ENCODE results near the gene ODAD3. TPM values are rescaled to one million over a fixed set of nuclear protein-coding genes. Genes with fewer than 3 reads are reported as not detected.
A peak's percentile ranks its signal among the peaks of the same experiment; 100 is the strongest.
"Not testable (repeated sequence)": the region's sequence is repeated elsewhere in the genome, so short reads cannot be mapped to it uniquely, and the experiment has no call there.

ODAD3 gene
- total RNA-seq, 1 experiment from 2014 or later = 0.52 TPM

GRCh38 chr19:11461453-11461852 lies 26.5 kb upstream of the ODAD3 start:
- Histone ChIP-seq H4K20me1 (ENCODE audit: insufficient read depth) (no peaks in the 10 kb centered on the region), H3K27ac (ENCODE audit: low read depth, low read length) (no peak overlapping the region)
- POLR2A ChIA-PET = interaction anchor here (0.7 kb wide), 1 partner anchor 117 kb away, joined by 3 read pairs; no protein-coding TSS in a partner anchor

GRCh38 chr19:11460207-11460606 lies 25.3 kb upstream of the ODAD3 start:
- TF ChIP-seq TCF7L2 (IDR thresholded peaks at IDR 0.05; ENCODE audit: borderline replicate concordance, extremely low read depth, insufficient read depth, insufficient read length) (no peak), CBX3 (IDR thresholded peaks at IDR 0.05; ENCODE audit: low read depth) (no peak; the same call in 1 of the 2 replicates), ZNF274 (IDR thresholded peaks at IDR 0.05; ENCODE audit: low read depth, low read length) (no peak)
- TF ChIP-seq, protein P1, sequence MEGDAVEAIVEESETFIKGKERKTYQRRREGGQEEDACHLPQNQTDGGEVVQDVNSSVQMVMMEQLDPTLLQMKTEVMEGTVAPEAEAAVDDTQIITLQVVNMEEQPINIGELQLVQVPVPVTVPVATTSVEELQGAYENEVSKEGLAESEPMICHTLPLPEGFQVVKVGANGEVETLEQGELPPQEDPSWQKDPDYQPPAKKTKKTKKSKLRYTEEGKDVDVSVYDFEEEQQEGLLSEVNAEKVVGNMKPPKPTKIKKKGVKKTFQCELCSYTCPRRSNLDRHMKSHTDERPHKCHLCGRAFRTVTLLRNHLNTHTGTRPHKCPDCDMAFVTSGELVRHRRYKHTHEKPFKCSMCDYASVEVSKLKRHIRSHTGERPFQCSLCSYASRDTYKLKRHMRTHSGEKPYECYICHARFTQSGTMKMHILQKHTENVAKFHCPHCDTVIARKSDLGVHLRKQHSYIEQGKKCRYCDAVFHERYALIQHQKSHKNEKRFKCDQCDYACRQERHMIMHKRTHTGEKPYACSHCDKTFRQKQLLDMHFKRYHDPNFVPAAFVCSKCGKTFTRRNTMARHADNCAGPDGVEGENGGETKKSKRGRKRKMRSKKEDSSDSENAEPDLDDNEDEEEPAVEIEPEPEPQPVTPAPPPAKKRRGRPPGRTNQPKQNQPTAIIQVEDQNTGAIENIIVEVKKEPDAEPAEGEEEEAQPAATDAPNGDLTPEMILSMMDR (IDR thresholded peaks at IDR 0.05 in 2 of 3, conservative IDR thresholded peaks at IDR 0.05 in 1 of 3; ENCODE audit: borderline replicate concordance in 1 of 3, insufficient read depth in 1 of 3, low read depth in 2 of 3, low read length in 2 of 3) = peak; percentile 26 to 66 (median 53); a peak in 5 of 6 replicates
- TF ChIP-seq, protein P2, sequence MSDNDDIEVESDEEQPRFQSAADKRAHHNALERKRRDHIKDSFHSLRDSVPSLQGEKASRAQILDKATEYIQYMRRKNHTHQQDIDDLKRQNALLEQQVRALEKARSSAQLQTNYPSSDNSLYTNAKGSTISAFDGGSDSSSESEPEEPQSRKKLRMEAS (IDR thresholded peaks at IDR 0.05) = no peak
- TF ChIP-seq, protein P3, sequence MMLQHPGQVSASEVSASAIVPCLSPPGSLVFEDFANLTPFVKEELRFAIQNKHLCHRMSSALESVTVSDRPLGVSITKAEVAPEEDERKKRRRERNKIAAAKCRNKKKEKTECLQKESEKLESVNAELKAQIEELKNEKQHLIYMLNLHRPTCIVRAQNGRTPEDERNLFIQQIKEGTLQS (IDR thresholded peaks at IDR 0.05) = no peak
- Histone ChIP-seq H3K36me3 (ENCODE audit: control insufficient read depth in 1 of 2, insufficient read depth in 2 of 2, low read length in 2 of 2) (no peaks in the 10 kb centered on the region), H3K27ac (ENCODE audit: low read depth, low read length) (no peak overlapping the region), H3K4me3 (replicated peaks in 1 of 2; ENCODE audit: low read depth in 1 of 2, low read length in 2 of 2) (no peak overlapping the region), H3K27me3 (ENCODE audit: insufficient read depth, low read length) (no peaks in the 10 kb centered on the region), H2AFZ (ENCODE audit: low read depth, low read length, poor library complexity, severe bottlenecking) (no peak overlapping the region), H3K9me3 (ENCODE audit: control insufficient read depth in 1 of 2, insufficient read depth in 1 of 2, low read depth in 1 of 2, low read length in 2 of 2) (no peaks in the 10 kb centered on the region; a peak in 1 of 4 replicates), H3K4me2 (ENCODE audit: low read length) (no peak overlapping the region), H3K9ac (ENCODE audit: low read length) (no peak overlapping the region), H4K20me1 (ENCODE audit: insufficient read depth) (no peaks in the 10 kb centered on the region), H3K79me2 (ENCODE audit: insufficient read depth, low read length) (no peaks in the 10 kb centered on the region), H3K9me2 (ENCODE audit: insufficient read depth) (no peaks in the 10 kb centered on the region), H3K4me1 (ENCODE audit: control insufficient read depth in 1 of 2, insufficient read depth in 2 of 2, low read length in 2 of 2) (no peaks in the 10 kb centered on the region)
- POLR2A ChIA-PET = no interaction called here
- intact Hi-C loops (cut with micrococcal nuclease) = no loop called here
- RAD21 ChIA-PET (ENCODE audit: low non-redundant PET in 1 of 2, low total read pairs in 2 of 2, uncharacterized antibody in 2 of 2, unreplicated experiment in 2 of 2) = no interaction called here
- no peak for DNase-seq (ENCODE audit: low read depth, low spot score)
- no TSS peak for BruUV-seq (replicated peaks)
- ATAC-seq = peak; percentile 60
- CTCF ChIA-PET = no interaction called here

More at GRCh38 chr19:11461453-11461852, 26.5 kb upstream of the ODAD3 start:
- ATAC-seq (no peak), DNase-seq (ENCODE audit: low read depth, low spot score) (no peak)
- no peak overlapping the region for H3K4me3 ChIP-seq (replicated peaks in 1 of 2; ENCODE audit: low read depth in 1 of 2, low read length in 2 of 2)
- no peaks in the 10 kb centered on the region for H3K79me2 ChIP-seq (ENCODE audit: insufficient read depth, low read length)
- TF ChIP-seq RAD21 (IDR thresholded peaks at IDR 0.05; ENCODE audit: low read depth) (no peak), ELF1 (IDR thresholded peaks at IDR 0.05; ENCODE audit: borderline replicate concordance, low read depth) (no peak), POLR2A (IDR thresholded peaks at IDR 0.05; ENCODE audit: borderline replicate concordance, extremely low read depth, insufficient read depth, insufficient read length) (no peak)
- no peaks in the 10 kb centered on the region; a peak in 1 of 4 replicates for H3K9me3 ChIP-seq (ENCODE audit: control insufficient read depth in 1 of 2, insufficient read depth in 1 of 2, low read depth in 1 of 2, low read length in 2 of 2)
- intact Hi-C loops (cut with micrococcal nuclease) = no loop called here
- no peak overlapping the region for H3K9ac ChIP-seq (ENCODE audit: low read length)
- ChIA-PET RAD21 (ENCODE audit: low non-redundant PET in 1 of 2, low total read pairs in 2 of 2, uncharacterized antibody in 2 of 2, unreplicated experiment in 2 of 2) (no interaction called here), CTCF (interaction anchor here (0.6 kb wide), 1 partner anchor 9 kb away, joined by 3 read pairs; no protein-coding TSS in a partner anchor)
- H3K27me3 ChIP-seq (ENCODE audit: insufficient read depth, low read length) = no peaks in the 10 kb centered on the region
- no peaks in the 10 kb centered on the region for H3K9me2 ChIP-seq (ENCODE audit: insufficient read depth)
- BruUV-seq (replicated peaks) = no TSS peak
- no peaks in the 10 kb centered on the region for H3K36me3 ChIP-seq (ENCODE audit: control insufficient read depth in 1 of 2, insufficient read depth in 2 of 2, low read length in 2 of 2)
- no peak overlapping the region for H3K4me2 ChIP-seq (ENCODE audit: low read length)
- no peak overlapping the region for H2AFZ ChIP-seq (ENCODE audit: low read depth, low read length, poor library complexity, severe bottlenecking)
- H3K4me1 ChIP-seq (ENCODE audit: control insufficient read depth in 1 of 2, insufficient read depth in 2 of 2, low read length in 2 of 2) = no peaks in the 10 kb centered on the region

DNA sequence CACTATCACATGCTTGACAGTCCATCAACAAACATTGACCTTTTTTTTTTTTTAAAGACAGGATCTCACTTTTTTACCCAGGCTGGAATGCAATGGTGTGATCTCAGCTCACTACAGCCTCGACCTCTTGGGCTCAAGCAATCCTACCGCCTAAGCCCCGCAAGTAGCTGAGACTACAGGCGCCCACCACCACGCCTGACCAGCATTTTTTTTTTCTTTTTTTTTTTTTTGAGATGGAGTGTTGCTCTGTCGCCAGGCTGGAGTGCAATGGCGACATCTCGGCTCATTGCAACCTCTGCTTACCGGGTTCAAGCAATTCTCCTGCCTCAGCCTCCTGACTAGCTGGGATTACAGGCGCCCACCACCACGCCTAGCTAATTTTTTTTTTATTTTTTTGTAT lies 24.0 kb upstream of the ODAD3 start:
- H3K4me2 ChIP-seq (ENCODE audit: low read length); H3K9me3 ChIP-seq (ENCODE audit: control insufficient read depth in 1 of 2, insufficient read depth in 1 of 2, low read depth in 1 of 2, low read length in 2 of 2); POLR2A ChIA-PET; intact Hi-C loops (cut with micrococcal nuclease); H2AFZ ChIP-seq (ENCODE audit: low read depth, low read length, poor library complexity, severe bottlenecking); BruUV-seq (replicated peaks); CTCF ChIA-PET; DNase-seq (ENCODE audit: low read depth, low spot score); H3K9ac ChIP-seq (ENCODE audit: low read length); H3K79me2 ChIP-seq (ENCODE audit: insufficient read depth, low read length); RAD21 ChIA-PET (ENCODE audit: low non-redundant PET in 1 of 2, low total read pairs in 2 of 2, uncharacterized antibody in 2 of 2, unreplicated experiment in 2 of 2); H3K36me3 ChIP-seq (ENCODE audit: control insufficient read depth in 1 of 2, insufficient read depth in 2 of 2, low read length in 2 of 2); H3K4me1 ChIP-seq (ENCODE audit: control insufficient read depth in 1 of 2, insufficient read depth in 2 of 2, low read length in 2 of 2); ATAC-seq; H3K4me3 ChIP-seq (replicated peaks in 1 of 2; ENCODE audit: low read depth in 1 of 2, low read length in 2 of 2); H3K27me3 ChIP-seq (ENCODE audit: insufficient read depth, low read length); H3K27ac ChIP-seq (ENCODE audit: low read depth, low read length); H3K9me2 ChIP-seq (ENCODE audit: insufficient read depth); H4K20me1 ChIP-seq (ENCODE audit: insufficient read depth): not testable (repeated sequence)
